ENCODE data around the gene FKBP3. TPM values are rescaled to one million over a fixed set of nuclear protein-coding genes. Genes with fewer than 3 reads are reported as not detected.
A peak's percentile ranks its signal among the peaks of the same experiment; 100 is the strongest.

The FKBP3 gene
- total RNA-seq (2021) (118 TPM in 3 replicates), Bru-seq, nascent RNA (percentile 94 among the genes with signal in this experiment)
- long read RNA-seq, experiment 1, transcript FKBP3-202 (7 exons, 1,346 nt) = major isoform, 320 of 337 reads
- long read RNA-seq, experiment 1, partial matches to known transcripts = 12 of 337 reads
- long read RNA-seq, experiment 1, other reads (novel, unspliced or antisense) = 5 of 337 reads
- long read RNA-seq, experiment 2, transcript FKBP3-202 (7 exons, 1,346 nt) = major isoform, 218 of 291 reads
- long read RNA-seq, experiment 2, partial matches to known transcripts = 39 of 291 reads
- long read RNA-seq, experiment 2, other reads (novel, unspliced or antisense) = 34 of 291 reads
- long read RNA-seq, experiment 3, transcript FKBP3-202 (7 exons, 1,346 nt) = major isoform, 458 of 472 reads
- long read RNA-seq, experiment 3, partial matches to known transcripts = 3 of 472 reads
- long read RNA-seq, experiment 3, other reads (novel, unspliced or antisense) = 11 of 472 reads

GRCh38 chr14:45134051-45134958 is at the start of gene FKBP3:
TSS of gene FKBP3 (minus strand) at chr14:45134481. CDS start at chr14:45134456, 25 bp downstream.
- ChIA-PET POLR2A (interaction anchor here (0.7 to 1.2 kb wide), 3 partner anchors 13 to 172 kb away, joined by 3 read pairs; partner anchors contain the start of genes KLHL28, PRPF39 and TOGARAM1), CTCF (interaction anchor here (0.6 kb wide), 2 partner anchors 168 to 235 kb away, joined by 3 to 4 read pairs; no protein-coding TSS in a partner anchor)
- TF ChIP-seq MYBL2 (CRISPR knock-in tag; IDR thresholded peaks at IDR 0.05) = 0 out of 2 replicates have a peak, but pooled peaks have one; percentile 35
- TF ChIP-seq AR (CRISPR knock-in tag; IDR thresholded peaks at IDR 0.05) = no peak
- TF ChIP-seq GABPB1 (CRISPR knock-in tag; IDR thresholded peaks at IDR 0.05) = no peak
- TF ChIP-seq ZBTB43 (CRISPR knock-in tag; IDR thresholded peaks at IDR 0.05) = 0 out of 2 replicates have a peak, but pooled peaks have one; percentile 46
- peak; percentile 53 for TF ChIP-seq FOXK1 (CRISPR knock-in tag; IDR thresholded peaks at IDR 0.05)
- TF ChIP-seq FOXP4 (CRISPR knock-in tag; IDR thresholded peaks at IDR 0.05) = peak; percentile 51; the same call in 1 of the 2 replicates
- TF ChIP-seq FOXP1 (CRISPR knock-in tag; IDR thresholded peaks at IDR 0.05; ENCODE audit: borderline replicate concordance) = peak; percentile 78; the same call in 1 of the 2 replicates
- TF ChIP-seq CREM (CRISPR knock-in tag; IDR thresholded peaks at IDR 0.05) = peak; percentile 77; the same call in 1 of the 2 replicates
- TF ChIP-seq ZNF138 (CRISPR knock-in tag; conservative IDR thresholded peaks at IDR 0.05) = no peak
- TF ChIP-seq, protein P1, sequence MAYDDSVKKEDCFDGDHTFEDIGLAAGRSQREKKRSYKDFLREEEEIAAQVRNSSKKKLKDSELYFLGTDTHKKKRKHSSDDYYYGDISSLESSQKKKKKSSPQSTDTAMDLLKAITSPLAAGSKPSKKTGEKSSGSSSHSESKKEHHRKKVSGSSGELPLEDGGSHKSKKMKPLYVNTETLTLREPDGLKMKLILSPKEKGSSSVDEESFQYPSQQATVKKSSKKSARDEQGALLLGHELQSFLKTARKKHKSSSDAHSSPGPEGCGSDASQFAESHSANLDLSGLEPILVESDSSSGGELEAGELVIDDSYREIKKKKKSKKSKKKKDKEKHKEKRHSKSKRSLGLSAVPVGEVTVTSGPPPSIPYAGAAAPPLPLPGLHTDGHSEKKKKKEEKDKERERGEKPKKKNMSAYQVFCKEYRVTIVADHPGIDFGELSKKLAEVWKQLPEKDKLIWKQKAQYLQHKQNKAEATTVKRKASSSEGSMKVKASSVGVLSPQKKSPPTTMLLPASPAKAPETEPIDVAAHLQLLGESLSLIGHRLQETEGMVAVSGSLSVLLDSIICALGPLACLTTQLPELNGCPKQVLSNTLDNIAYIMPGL (CRISPR knock-in tag; IDR thresholded peaks at IDR 0.05) = peak; percentile 85
- no peak for TF ChIP-seq NFE2L1 (CRISPR knock-in tag; IDR thresholded peaks at IDR 0.05)
- TF ChIP-seq, protein P2, sequence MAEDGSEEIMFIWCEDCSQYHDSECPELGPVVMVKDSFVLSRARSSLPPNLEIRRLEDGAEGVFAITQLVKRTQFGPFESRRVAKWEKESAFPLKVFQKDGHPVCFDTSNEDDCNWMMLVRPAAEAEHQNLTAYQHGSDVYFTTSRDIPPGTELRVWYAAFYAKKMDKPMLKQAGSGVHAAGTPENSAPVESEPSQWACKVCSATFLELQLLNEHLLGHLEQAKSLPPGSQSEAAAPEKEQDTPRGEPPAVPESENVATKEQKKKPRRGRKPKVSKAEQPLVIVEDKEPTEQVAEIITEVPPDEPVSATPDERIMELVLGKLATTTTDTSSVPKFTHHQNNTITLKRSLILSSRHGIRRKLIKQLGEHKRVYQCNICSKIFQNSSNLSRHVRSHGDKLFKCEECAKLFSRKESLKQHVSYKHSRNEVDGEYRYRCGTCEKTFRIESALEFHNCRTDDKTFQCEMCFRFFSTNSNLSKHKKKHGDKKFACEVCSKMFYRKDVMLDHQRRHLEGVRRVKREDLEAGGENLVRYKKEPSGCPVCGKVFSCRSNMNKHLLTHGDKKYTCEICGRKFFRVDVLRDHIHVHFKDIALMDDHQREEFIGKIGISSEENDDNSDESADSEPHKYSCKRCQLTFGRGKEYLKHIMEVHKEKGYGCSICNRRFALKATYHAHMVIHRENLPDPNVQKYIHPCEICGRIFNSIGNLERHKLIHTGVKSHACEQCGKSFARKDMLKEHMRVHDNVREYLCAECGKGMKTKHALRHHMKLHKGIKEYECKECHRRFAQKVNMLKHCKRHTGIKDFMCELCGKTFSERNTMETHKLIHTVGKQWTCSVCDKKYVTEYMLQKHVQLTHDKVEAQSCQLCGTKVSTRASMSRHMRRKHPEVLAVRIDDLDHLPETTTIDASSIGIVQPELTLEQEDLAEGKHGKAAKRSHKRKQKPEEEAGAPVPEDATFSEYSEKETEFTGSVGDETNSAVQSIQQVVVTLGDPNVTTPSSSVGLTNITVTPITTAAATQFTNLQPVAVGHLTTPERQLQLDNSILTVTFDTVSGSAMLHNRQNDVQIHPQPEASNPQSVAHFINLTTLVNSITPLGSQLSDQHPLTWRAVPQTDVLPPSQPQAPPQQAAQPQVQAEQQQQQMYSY (CRISPR knock-in tag; IDR thresholded peaks at IDR 0.05) = peak; percentile 11; the same call in 1 of the 2 replicates
- TF ChIP-seq SP1 (CRISPR knock-in tag; conservative IDR thresholded peaks at IDR 0.05) = peak; percentile 64
- TF ChIP-seq, protein P3, sequence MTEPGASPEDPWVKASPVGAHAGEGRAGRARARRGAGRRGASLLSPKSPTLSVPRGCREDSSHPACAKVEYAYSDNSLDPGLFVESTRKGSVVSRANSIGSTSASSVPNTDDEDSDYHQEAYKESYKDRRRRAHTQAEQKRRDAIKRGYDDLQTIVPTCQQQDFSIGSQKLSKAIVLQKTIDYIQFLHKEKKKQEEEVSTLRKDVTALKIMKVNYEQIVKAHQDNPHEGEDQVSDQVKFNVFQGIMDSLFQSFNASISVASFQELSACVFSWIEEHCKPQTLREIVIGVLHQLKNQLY (CRISPR knock-in tag; IDR thresholded peaks at IDR 0.05) = 0 out of 2 replicates have a peak, but pooled peaks have one; percentile 24
- TF ChIP-seq ZNF232 (CRISPR knock-in tag; IDR thresholded peaks at IDR 0.05) = 0 out of 2 replicates have a peak, but pooled peaks have one; percentile 25
- TF ChIP-seq FOXJ3 (CRISPR knock-in tag; IDR thresholded peaks at IDR 0.05; ENCODE audit: borderline replicate concordance) = no peak
- TF ChIP-seq NFYB (CRISPR knock-in tag; conservative IDR thresholded peaks at IDR 0.05; ENCODE audit: low read depth) = peak; percentile 74
- TF ChIP-seq, protein P4, sequence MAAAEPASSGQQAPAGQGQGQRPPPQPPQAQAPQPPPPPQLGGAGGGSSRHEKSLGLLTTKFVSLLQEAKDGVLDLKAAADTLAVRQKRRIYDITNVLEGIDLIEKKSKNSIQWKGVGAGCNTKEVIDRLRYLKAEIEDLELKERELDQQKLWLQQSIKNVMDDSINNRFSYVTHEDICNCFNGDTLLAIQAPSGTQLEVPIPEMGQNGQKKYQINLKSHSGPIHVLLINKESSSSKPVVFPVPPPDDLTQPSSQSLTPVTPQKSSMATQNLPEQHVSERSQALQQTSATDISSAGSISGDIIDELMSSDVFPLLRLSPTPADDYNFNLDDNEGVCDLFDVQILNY (CRISPR knock-in tag; IDR thresholded peaks at IDR 0.05) = peak; percentile 77
- Mint-ChIP-seq H3K9me3 (no peaks in the 10 kb centered on the region), H3K27ac (peak within 1 kb of the TSS; percentile 96), H3K4me3 (peak within 1 kb of the TSS; percentile 99), H3K4me1 (peaks cover 18% of the 10 kb centered on the region), H3K36me3 (peaks cover 3% of the 10 kb centered on the region; the same call in 1 of the 2 replicates), H3K27me3 (ENCODE audit: low read depth) (no peaks in the 10 kb centered on the region)
- DNase-seq (ENCODE audit: low spot score) (peak; percentile 95), ATAC-seq (peak; percentile 93)
